SK-N-SH treated with all-trans-retinoic acid at 6 μM for 48 hours (cell line): Measurements from ENCODE around the gene TEX261.

Experiments used
- ATAC-seq: fragments of 200-7000 bp; cut with Tn5 transposase; 3 replicates; pipeline ENCODE4 v1.9.1; 2020; ENCODE audit warnings: mild to moderate bottlenecking, moderate library complexity
- ARNTL ChIP-seq: fragments of 450-650 bp; formaldehyde crosslinking; IDR thresholded peaks from 2 replicates; pipeline ENCODE4 v1.5.0; 2020; ENCODE audit warnings: low read depth, mild to moderate bottlenecking, moderate library complexity, borderline replicate concordance
- BACH2 ChIP-seq: fragments of 250-450 bp; sonication (Bioruptor Pico); IDR thresholded peaks from 2 replicates; pipeline ENCODE4 v1.9.0; 2021; ENCODE audit warnings: mild to moderate bottlenecking, borderline replicate concordance
- CSDC2 ChIP-seq: fragments of 250-450 bp; sonication (Bioruptor Pico); IDR thresholded peaks from 2 replicates; pipeline ENCODE4 v1.5.0; 2020; ENCODE audit warnings: mild to moderate bottlenecking, moderate library complexity
- ESRRG ChIP-seq: fragments of 250-450 bp; sonication (Bioruptor Pico); IDR thresholded peaks from 2 replicates; pipeline ENCODE4 v1.6.1; 2021; ENCODE audit warnings: mild to moderate bottlenecking
- GLIS3 ChIP-seq: fragments of 250-450 bp; sonication (Bioruptor Pico); IDR thresholded peaks from 2 replicates; pipeline ENCODE4 v1.5.0; 2020; ENCODE audit warnings: mild to moderate bottlenecking, moderate library complexity
- ISL1 ChIP-seq: fragments of 250-450 bp; sonication (Bioruptor Pico); IDR thresholded peaks from 2 replicates; pipeline ENCODE4 v2.1.2; 2022; ENCODE audit warnings: mild to moderate bottlenecking, moderate library complexity
- OSR1 ChIP-seq: fragments of 250-450 bp; sonication (Bioruptor Pico); IDR thresholded peaks from 2 replicates; pipeline ENCODE4 v1.8.0; 2022; ENCODE audit warnings: moderate library complexity, mild to moderate bottlenecking, inconsistent platforms
- PPARA ChIP-seq: fragments of 250-450 bp; sonication (Bioruptor Pico); IDR thresholded peaks from 2 replicates; pipeline ENCODE4 v1.5.0; 2020; ENCODE audit warnings: mild to moderate bottlenecking, borderline replicate concordance
- RARB ChIP-seq: fragments of 250-450 bp; sonication (Bioruptor Pico); IDR thresholded peaks from 2 replicates; pipeline ENCODE4 v1.8.0; 2021; ENCODE audit warnings: mild to moderate bottlenecking, moderate library complexity
- SNAI2 ChIP-seq: fragments of 250-450 bp; sonication (Bioruptor Pico); IDR thresholded peaks from 2 replicates; pipeline ENCODE4 v1.5.0; 2020; ENCODE audit warnings: mild to moderate bottlenecking, moderate library complexity
- TCF4 ChIP-seq: fragments of 250-450 bp; sonication (Bioruptor Pico); IDR thresholded peaks from 2 replicates; pipeline ENCODE4 v1.8.0; 2021; ENCODE audit warnings: mild to moderate bottlenecking, moderate library complexity, borderline replicate concordance
- TOX ChIP-seq: fragments of 250-450 bp; sonication (Bioruptor Pico); IDR thresholded peaks from 2 replicates; pipeline ENCODE4 v1.8.0; 2021; ENCODE audit warnings: mild to moderate bottlenecking, moderate library complexity, borderline replicate concordance
- ZFP3 ChIP-seq: fragments of 250-450 bp; sonication (Bioruptor Pico); IDR thresholded peaks from 2 replicates; pipeline ENCODE4 v1.5.0; 2020; ENCODE audit warnings: mild to moderate bottlenecking, moderate library complexity
- ZFP30 ChIP-seq: fragments of 450-650 bp; formaldehyde crosslinking; IDR thresholded peaks from 2 replicates; pipeline ENCODE4 v1.5.0; 2022; ENCODE audit warnings: mild to moderate bottlenecking, moderate library complexity
- ZNF565 ChIP-seq: fragments of 450-650 bp; formaldehyde crosslinking; conservative IDR thresholded peaks from 2 replicates; pipeline ENCODE4 v1.5.0; 2020; ENCODE audit warnings: low read depth, mild to moderate bottlenecking, moderate library complexity
- ZNF70 ChIP-seq: fragments of 450-650 bp; formaldehyde crosslinking; IDR thresholded peaks from 2 replicates; pipeline ENCODE4 v1.5.0; 2020; ENCODE audit warnings: mild to moderate bottlenecking, moderate library complexity
- ZNF8 ChIP-seq: fragments of 450-650 bp; formaldehyde crosslinking; IDR thresholded peaks from 2 replicates; pipeline ENCODE4 v1.5.0; 2020; ENCODE audit warnings: mild to moderate bottlenecking, moderate library complexity
- TF ChIP-seq, protein P1 (sequence below): fragments of 250-450 bp; sonication (Bioruptor Pico); IDR thresholded peaks from 2 replicates; pipeline ENCODE4 v1.8.0; 2021; ENCODE audit warnings: low read depth, mild to moderate bottlenecking, moderate library complexity, borderline replicate concordance
- TF ChIP-seq, protein P2 (sequence below): fragments of 250-450 bp; sonication (Bioruptor Pico); IDR thresholded peaks from 2 replicates; pipeline ENCODE4 v1.8.0; 2020; ENCODE audit warnings: mild to moderate bottlenecking, moderate library complexity, borderline replicate concordance
- TF ChIP-seq, protein P3 (sequence below): fragments of 250-450 bp; sonication (Bioruptor Pico); IDR thresholded peaks from 2 replicates; pipeline ENCODE4 v1.5.0; 2020; ENCODE audit warnings: mild to moderate bottlenecking, moderate library complexity
- TF ChIP-seq, protein P4 (sequence below): fragments of 250-450 bp; sonication (Bioruptor Pico); IDR thresholded peaks from 2 replicates; pipeline ENCODE4 v1.5.1; 2021; ENCODE audit warnings: mild to moderate bottlenecking, moderate library complexity
- TF ChIP-seq, protein P5 (sequence below): fragments of 250-450 bp; sonication (Bioruptor Pico); IDR thresholded peaks from 2 replicates; pipeline ENCODE4 v1.5.1; 2020; ENCODE audit warnings: low read depth, mild to moderate bottlenecking, moderate library complexity

TEX261 gene

DNA sequence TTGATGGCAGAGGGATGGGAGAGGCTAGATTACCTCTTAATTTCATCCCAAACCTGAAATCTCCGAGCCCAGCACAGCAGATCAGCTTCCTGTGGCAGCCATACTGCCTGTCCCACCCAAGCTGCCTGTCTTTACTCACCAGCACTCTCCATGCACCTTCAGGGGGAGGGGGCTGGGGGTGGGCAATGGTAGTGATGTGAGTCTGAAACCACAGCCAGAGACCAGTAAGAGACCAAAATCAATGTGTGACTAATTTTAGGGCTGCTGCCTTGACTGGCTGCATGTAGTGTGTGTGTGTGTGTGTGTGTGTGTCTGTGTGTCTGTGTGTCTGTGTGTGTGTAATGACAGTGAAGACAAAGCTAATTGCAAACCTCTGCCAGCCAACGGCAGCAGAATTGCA, 11.7 kb upstream of the TEX261 start:
- TF ChIP-seq ESRRG (CRISPR knock-in tag) = no peak
- TF ChIP-seq, protein P1, sequence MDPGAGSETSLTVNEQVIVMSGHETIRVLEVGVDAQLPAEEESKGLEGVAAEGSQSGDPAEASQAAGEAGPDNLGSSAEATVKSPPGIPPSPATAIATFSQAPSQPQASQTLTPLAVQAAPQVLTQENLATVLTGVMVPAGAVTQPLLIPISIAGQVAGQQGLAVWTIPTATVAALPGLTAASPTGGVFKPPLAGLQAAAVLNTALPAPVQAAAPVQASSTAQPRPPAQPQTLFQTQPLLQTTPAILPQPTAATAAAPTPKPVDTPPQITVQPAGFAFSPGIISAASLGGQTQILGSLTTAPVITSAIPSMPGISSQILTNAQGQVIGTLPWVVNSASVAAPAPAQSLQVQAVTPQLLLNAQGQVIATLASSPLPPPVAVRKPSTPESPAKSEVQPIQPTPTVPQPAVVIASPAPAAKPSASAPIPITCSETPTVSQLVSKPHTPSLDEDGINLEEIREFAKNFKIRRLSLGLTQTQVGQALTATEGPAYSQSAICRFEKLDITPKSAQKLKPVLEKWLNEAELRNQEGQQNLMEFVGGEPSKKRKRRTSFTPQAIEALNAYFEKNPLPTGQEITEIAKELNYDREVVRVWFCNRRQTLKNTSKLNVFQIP = no peak
- TF ChIP-seq RARB (CRISPR knock-in tag) = no peak
- TF ChIP-seq PPARA (CRISPR knock-in tag) = no peak
- TF ChIP-seq CSDC2 (CRISPR knock-in tag) = no peak
- TF ChIP-seq ZNF70 (CRISPR knock-in tag) = no peak
- TF ChIP-seq, protein P2, sequence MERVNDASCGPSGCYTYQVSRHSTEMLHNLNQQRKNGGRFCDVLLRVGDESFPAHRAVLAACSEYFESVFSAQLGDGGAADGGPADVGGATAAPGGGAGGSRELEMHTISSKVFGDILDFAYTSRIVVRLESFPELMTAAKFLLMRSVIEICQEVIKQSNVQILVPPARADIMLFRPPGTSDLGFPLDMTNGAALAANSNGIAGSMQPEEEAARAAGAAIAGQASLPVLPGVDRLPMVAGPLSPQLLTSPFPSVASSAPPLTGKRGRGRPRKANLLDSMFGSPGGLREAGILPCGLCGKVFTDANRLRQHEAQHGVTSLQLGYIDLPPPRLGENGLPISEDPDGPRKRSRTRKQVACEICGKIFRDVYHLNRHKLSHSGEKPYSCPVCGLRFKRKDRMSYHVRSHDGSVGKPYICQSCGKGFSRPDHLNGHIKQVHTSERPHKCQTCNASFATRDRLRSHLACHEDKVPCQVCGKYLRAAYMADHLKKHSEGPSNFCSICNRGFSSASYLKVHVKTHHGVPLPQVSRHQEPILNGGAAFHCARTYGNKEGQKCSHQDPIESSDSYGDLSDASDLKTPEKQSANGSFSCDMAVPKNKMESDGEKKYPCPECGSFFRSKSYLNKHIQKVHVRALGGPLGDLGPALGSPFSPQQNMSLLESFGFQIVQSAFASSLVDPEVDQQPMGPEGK (CRISPR knock-in tag) = no peak
- no peak for TF ChIP-seq OSR1
- no peak for TF ChIP-seq ZNF565
- TF ChIP-seq, protein P3, sequence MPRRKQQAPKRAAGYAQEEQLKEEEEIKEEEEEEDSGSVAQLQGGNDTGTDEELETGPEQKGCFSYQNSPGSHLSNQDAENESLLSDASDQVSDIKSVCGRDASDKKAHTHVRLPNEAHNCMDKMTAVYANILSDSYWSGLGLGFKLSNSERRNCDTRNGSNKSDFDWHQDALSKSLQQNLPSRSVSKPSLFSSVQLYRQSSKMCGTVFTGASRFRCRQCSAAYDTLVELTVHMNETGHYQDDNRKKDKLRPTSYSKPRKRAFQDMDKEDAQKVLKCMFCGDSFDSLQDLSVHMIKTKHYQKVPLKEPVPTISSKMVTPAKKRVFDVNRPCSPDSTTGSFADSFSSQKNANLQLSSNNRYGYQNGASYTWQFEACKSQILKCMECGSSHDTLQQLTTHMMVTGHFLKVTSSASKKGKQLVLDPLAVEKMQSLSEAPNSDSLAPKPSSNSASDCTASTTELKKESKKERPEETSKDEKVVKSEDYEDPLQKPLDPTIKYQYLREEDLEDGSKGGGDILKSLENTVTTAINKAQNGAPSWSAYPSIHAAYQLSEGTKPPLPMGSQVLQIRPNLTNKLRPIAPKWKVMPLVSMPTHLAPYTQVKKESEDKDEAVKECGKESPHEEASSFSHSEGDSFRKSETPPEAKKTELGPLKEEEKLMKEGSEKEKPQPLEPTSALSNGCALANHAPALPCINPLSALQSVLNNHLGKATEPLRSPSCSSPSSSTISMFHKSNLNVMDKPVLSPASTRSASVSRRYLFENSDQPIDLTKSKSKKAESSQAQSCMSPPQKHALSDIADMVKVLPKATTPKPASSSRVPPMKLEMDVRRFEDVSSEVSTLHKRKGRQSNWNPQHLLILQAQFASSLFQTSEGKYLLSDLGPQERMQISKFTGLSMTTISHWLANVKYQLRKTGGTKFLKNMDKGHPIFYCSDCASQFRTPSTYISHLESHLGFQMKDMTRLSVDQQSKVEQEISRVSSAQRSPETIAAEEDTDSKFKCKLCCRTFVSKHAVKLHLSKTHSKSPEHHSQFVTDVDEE (CRISPR knock-in tag) = no peak
- TF ChIP-seq BACH2 (CRISPR knock-in tag) = no peak
- no peak for TF ChIP-seq SNAI2 (CRISPR knock-in tag)
- no peak for TF ChIP-seq TCF4 (CRISPR knock-in tag)
- no peak for TF ChIP-seq ZNF8 (CRISPR knock-in tag)
- TF ChIP-seq, protein P4, sequence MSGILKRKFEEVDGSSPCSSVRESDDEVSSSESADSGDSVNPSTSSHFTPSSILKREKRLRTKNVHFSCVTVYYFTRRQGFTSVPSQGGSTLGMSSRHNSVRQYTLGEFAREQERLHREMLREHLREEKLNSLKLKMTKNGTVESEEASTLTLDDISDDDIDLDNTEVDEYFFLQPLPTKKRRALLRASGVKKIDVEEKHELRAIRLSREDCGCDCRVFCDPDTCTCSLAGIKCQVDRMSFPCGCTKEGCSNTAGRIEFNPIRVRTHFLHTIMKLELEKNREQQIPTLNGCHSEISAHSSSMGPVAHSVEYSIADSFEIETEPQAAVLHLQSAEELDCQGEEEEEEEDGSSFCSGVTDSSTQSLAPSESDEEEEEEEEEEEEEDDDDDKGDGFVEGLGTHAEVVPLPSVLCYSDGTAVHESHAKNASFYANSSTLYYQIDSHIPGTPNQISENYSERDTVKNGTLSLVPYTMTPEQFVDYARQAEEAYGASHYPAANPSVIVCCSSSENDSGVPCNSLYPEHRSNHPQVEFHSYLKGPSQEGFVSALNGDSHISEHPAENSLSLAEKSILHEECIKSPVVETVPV (CRISPR knock-in tag) = no peak
- no peak for TF ChIP-seq ZFP30
- TF ChIP-seq, protein P5, sequence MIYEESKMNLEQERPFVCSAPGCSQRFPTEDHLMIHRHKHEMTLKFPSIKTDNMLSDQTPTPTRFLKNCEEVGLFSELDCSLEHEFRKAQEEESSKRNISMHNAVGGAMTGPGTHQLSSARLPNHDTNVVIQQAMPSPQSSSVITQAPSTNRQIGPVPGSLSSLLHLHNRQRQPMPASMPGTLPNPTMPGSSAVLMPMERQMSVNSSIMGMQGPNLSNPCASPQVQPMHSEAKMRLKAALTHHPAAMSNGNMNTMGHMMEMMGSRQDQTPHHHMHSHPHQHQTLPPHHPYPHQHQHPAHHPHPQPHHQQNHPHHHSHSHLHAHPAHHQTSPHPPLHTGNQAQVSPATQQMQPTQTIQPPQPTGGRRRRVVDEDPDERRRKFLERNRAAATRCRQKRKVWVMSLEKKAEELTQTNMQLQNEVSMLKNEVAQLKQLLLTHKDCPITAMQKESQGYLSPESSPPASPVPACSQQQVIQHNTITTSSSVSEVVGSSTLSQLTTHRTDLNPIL = no peak
- TF ChIP-seq ZFP3 = no peak
- TF ChIP-seq TOX = no peak
- ATAC-seq = no peak

DNA sequence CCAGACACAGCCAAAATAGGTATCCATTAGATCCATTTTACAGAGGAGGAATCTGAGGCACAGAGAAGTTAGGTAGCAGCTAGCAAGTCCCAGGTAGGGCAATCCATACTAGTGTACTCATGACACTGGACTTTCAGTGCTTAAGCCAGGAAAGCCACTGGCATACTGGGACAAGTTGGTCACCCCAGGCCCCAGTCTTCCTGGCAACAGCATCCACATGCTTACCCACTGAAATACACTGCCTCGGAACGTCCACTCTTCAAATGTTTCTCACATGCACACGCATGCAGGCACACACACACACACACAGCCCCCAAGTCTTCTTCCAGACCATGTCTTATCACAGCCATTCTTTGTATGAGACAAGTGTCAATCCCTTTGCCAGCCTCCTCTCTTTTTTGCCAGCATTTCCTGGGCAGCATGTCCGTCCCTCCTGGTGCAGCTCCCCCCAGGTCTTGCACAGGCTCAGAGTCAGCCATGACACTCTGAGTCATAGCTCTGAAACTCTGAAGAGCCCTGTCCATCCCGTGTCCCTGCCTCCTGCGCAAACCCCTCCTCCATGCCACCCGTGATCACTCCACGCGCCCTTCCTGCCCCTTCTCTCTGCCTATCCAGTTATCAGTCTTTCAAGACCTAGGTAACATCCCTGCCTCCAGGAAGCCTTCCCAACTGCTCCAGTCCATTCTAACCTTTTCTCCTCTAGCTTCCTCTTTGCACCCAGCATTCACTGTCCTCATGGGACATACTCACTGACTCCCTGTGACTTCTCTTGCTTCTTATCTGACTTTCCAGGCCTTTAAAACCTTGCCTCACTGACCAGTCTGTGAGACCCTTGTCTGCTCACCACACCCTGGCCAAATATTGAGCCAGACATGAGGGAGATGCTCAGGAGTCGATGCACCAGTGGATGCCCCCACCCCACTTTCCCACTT, 10.9 kb upstream of the TEX261 start:
- no peak for ATAC-seq
- no peak for TF ChIP-seq ZNF70 (CRISPR knock-in tag)
- TF ChIP-seq ZFP3 = no peak
- TF ChIP-seq, protein P5 = no peak
- TF ChIP-seq SNAI2 (CRISPR knock-in tag) = no peak
- no peak for TF ChIP-seq TOX
- TF ChIP-seq ZNF565 = no peak
- TF ChIP-seq ZFP30 = no peak
- TF ChIP-seq CSDC2 (CRISPR knock-in tag) = no peak
- TF ChIP-seq ZNF8 (CRISPR knock-in tag) = no peak
- TF ChIP-seq ISL1 = no peak
- TF ChIP-seq TCF4 (CRISPR knock-in tag) = no peak
- no peak for TF ChIP-seq GLIS3 (CRISPR knock-in tag)
- no peak for TF ChIP-seq ARNTL (CRISPR knock-in tag)
- TF ChIP-seq, protein P3 (CRISPR knock-in tag) = no peak
